Upper lobe of left lung (tissue), 6 donors: Measurements from ENCODE around the gene KIF1A. TPM values are rescaled to one million over a fixed set of nuclear protein-coding genes. Genes with fewer than 3 reads are reported as not detected.
"Not testable (repeated sequence)": the region's sequence is repeated elsewhere in the genome, so short reads cannot be mapped to it uniquely, and the experiment has no call there.

Experiments
- ATAC-seq, 2 donors: fragments of 200-7000 bp; cut with Tn5 transposase; one replicate each; pipeline ENCODE4 v1.9.1; 2022; ENCODE audit warnings: mild to moderate bottlenecking in 2 of 2, moderate library complexity in 2 of 2; ENCODE audit not compliant: low FRiP score in 2 of 2
- DNase-seq, 2 donors: peaks; one replicate each; pipeline ENCODE4 v3.0.0-alpha.2; 2019 to 2020
- H3K27ac ChIP-seq, 4 donors: fragments of 200-600 bp; sonication (generic); one replicate each; pipeline ENCODE4 v1.5.1; 2016 to 2019
- H3K27me3 ChIP-seq, 4 donors: fragments of 200-600 bp; sonication (generic); one replicate each; pipeline ENCODE4 v1.5.1; 2017 to 2019
- H3K36me3 ChIP-seq, 4 donors: fragments of 200-600 bp; sonication (generic); one replicate each; pipeline ENCODE4 v1.5.1; 2016 to 2019
- H3K4me1 ChIP-seq, 4 donors: fragments of 200-600 bp; sonication (generic); one replicate each; pipeline ENCODE4 v1.5.1; 2018 to 2019
- H3K4me3 ChIP-seq, 4 donors: fragments of 200-600 bp; sonication (generic); one replicate each; pipeline ENCODE4 v1.5.1; 2017 to 2019; ENCODE audit warnings: mild to moderate bottlenecking in 2 of 4, moderate library complexity in 1 of 4
- H3K9me3 ChIP-seq, 4 donors: fragments of 200-600 bp; sonication (generic); one replicate each; pipeline ENCODE4 v1.5.1; 2018 to 2019
- EP300 ChIP-seq, 4 donors: sonication (generic); formaldehyde crosslinking; IDR thresholded peaks; one replicate each; pipeline ENCODE4 v1.5.1; 2017; ENCODE audit warnings: antibody characterized with exemption in 4 of 4, control low read depth in 2 of 4
- POLR2A ChIP-seq, 4 donors: fragments of 450-650 bp; IDR thresholded peaks; one replicate each; pipeline ENCODE4 v1.5.1; 2016 to 2017; ENCODE audit warnings: antibody characterized with exemption in 4 of 4, mild to moderate bottlenecking in 2 of 4
- POLR2AphosphoS5 ChIP-seq, 2 donors: sonication (generic); formaldehyde crosslinking; IDR thresholded peaks; one replicate each; pipeline ENCODE4 v1.5.1; 2017; ENCODE audit warnings: antibody characterized with exemption in 2 of 2
- WGBS, 2 donors: methylation state at CpG; one replicate each; pipeline ENCODE4 v1.1.5; 2017 to 2018; 5-methylcytosine and 5-hydroxymethylcytosine counted together
- total RNA-seq, 6 donors: library from RNA; depleted of rRNA in 4 of 6; stranded (reverse); fragments of >200 nt in 4 of 6; gene quantifications; one replicate each; pipeline versions ENCODE4 v1.1.0 to v1.2.1, GENCODE V29; 2016 to 2021
- TF ChIP-seq, protein P1 (sequence below), 6 experiments: fragments of 450-650 bp in 4 of 6; fragments of 200-600 bp in 2 of 6; sonication (generic) in 2 of 6; IDR thresholded peaks; one replicate each; pipeline ENCODE4 v1.5.1; 2016 to 2019; ENCODE audit warnings: antibody characterized with exemption in 6 of 6
- donor health status: DM: no; HTN: no; CAD: no; lungs with moderate emphysema.
- donor health status: DM: no; HTN: yes; CAD: no; lungs with severe emphysema.

The KIF1A gene
- total RNA-seq, 6 donors from 2014 or later, result 0.15 to 1.2 (median 0.35) TPM; not detected in 2

DNA sequence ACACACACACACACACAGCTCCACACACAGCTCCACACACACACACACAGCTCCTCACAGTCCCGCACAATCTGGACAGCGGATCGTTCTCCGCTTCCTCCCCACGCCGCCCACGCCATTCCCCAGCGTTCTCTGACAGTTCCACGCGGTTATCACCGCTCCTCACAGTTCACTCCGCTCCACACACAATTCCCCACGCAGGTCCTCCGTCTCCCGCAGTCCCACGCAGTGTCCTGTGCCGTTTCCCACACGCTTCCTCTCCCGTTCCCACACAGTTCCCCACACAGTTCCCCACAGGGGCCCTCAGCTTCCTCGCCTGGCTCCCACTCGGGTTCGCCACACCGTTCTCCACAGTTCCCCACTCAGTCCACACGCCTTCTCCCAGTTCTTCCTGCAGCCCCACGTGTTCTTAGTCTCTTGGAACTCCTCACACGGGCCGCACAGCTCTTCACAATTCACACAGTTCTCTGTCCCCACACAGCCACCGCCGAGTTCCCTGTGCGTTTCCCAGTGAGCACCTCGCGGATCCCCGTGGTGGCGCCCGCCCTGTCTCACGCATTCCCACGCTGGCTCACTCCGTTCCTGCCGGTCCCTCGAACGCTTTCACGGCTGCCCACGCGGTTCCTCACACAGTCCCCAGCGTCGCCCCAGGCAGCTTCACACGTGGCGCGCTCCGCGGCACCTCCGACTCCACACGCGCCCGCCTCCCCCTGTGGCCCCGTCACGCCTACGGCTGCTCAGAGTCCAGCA is 38.4 kb downstream of the KIF1A start:
- H3K27me3 ChIP-seq, result no peaks in the 10 kb centered on the region
- no peaks in the 10 kb centered on the region for H3K36me3 ChIP-seq
- TF ChIP-seq, protein P1, sequence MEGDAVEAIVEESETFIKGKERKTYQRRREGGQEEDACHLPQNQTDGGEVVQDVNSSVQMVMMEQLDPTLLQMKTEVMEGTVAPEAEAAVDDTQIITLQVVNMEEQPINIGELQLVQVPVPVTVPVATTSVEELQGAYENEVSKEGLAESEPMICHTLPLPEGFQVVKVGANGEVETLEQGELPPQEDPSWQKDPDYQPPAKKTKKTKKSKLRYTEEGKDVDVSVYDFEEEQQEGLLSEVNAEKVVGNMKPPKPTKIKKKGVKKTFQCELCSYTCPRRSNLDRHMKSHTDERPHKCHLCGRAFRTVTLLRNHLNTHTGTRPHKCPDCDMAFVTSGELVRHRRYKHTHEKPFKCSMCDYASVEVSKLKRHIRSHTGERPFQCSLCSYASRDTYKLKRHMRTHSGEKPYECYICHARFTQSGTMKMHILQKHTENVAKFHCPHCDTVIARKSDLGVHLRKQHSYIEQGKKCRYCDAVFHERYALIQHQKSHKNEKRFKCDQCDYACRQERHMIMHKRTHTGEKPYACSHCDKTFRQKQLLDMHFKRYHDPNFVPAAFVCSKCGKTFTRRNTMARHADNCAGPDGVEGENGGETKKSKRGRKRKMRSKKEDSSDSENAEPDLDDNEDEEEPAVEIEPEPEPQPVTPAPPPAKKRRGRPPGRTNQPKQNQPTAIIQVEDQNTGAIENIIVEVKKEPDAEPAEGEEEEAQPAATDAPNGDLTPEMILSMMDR (IDR thresholded peaks at IDR 0.05), result no peak
- TF ChIP-seq POLR2AphosphoS5 (IDR thresholded peaks at IDR 0.05) (no peak), POLR2A (IDR thresholded peaks at IDR 0.05) (no peak), EP300 (IDR thresholded peaks at IDR 0.05) (no peak)
- H3K27ac ChIP-seq, result no peak overlapping the region
- H3K4me1 ChIP-seq, result no peaks in the 10 kb centered on the region
- no peaks in the 10 kb centered on the region for H3K9me3 ChIP-seq
- no peak overlapping the region for H3K4me3 ChIP-seq
- no peak for ATAC-seq
- WGBS, 2 donors, result 88 to 90% methylated on average over 58 of the region's 58 CpGs
- DNase-seq, result peak in 1 of 2 donors; percentile 79

DNA sequence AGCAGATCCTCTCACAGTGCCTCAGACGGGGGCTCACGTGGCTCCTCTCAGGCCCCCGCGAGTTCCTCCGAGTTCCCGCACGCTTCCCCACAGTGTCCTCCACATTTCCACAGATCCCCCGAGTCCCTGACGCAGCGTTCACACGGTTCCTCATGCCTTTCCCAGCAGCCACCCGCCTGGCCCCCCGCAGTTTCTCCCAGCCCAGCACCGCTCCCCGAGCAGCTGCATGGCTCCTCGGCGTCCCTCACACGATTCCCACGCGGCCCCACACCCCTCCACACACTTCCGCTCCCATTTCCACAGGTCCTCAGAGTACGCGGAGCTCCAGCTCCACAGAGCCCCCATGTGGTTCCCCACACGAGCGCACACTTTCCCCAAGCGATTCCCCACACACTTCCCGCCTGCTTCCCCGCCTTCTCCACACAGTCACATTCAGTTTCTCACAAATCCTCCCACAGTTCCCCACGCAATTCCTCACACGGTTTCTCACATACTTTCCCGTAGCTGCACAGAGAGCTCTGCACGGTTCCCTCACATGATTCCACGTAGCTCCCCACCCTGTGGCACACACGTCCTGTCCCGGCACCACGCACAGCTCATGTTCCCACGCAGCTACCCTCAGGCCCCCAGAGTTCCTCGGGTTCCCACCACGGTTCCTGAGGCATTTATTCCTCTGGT is 39.9 kb downstream of the KIF1A start:
- Histone ChIP-seq H3K27me3 (no peaks in the 10 kb centered on the region), H3K4me1 (no peaks in the 10 kb centered on the region), H3K9me3 (no peaks in the 10 kb centered on the region), H3K4me3 (no peak overlapping the region), H3K27ac (no peak overlapping the region), H3K36me3 (no peaks in the 10 kb centered on the region)
- 67 to 71% methylated on average over 39 of the region's 39 CpGs for WGBS, 2 donors
- TF ChIP-seq, protein P1 (IDR thresholded peaks at IDR 0.05), result no peak
- no peak for TF ChIP-seq POLR2AphosphoS5 (IDR thresholded peaks at IDR 0.05)
- no peak for TF ChIP-seq POLR2A (IDR thresholded peaks at IDR 0.05)
- no peak for TF ChIP-seq EP300 (IDR thresholded peaks at IDR 0.05)
- peak in 1 of 2 donors; percentile 57 for DNase-seq
- ATAC-seq, result no peak

DNA sequence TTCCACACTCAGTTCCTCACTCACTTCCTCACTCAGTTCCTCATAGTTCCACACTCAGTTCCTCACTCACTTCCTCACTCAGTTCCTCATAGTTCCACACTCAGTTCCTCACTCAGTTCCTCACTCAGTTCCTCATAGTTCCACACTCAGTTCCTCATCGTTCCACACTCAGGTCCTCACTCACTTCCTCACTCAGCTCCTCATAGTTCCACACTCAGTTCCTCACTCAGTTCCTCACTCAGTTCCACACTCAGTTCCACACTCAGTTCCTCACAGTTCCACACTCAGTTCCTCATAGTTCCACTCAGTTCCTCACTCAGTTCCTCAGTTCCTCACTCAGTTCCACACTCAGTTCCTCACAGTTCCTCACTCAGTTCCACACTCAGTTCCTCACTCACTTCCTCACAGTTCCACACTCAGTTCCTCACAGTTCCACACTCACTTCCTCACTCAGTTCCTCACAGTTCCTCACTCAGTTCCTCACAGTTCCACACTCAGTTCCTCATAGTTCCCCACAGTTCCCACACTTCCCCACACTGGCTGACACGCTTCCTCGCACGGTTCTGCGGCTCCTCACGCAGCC is 40.7 kb downstream of the KIF1A start:
- not testable (repeated sequence) for H3K27ac ChIP-seq, H3K4me3 ChIP-seq, DNase-seq, H3K4me1 ChIP-seq, H3K36me3 ChIP-seq, H3K27me3 ChIP-seq, H3K9me3 ChIP-seq, ATAC-seq
- 83 to 87% methylated on average over 6 of the region's 6 CpGs for WGBS, 2 donors

DNA sequence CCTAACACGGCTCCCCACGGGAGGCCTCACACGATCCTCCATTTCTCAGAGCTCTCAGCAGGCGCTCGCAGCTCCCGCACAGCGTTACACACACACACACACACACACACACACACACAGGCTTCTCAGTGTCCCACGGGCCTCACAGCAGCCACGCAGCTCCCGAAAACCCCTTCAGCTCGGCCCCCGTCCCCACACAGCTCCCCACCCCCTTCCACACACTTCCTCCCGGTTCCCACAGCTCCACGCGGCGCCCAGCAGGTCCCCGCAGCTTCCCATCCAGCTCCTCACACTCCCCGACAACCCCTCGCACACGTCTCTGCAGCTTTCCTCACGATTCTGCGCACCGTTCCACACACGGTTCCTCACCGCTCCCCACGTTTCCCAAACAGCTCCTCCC is 41.6 kb downstream of the KIF1A start:
- ATAC-seq, result no peak
- DNase-seq, result peak in 1 of 2 donors; percentile 40
- Histone ChIP-seq H3K4me1 (no peaks in the 10 kb centered on the region), H3K36me3 (no peaks in the 10 kb centered on the region), H3K9me3 (no peaks in the 10 kb centered on the region), H3K4me3 (no peak overlapping the region), H3K27me3 (no peaks in the 10 kb centered on the region), H3K27ac (no peak overlapping the region)
- WGBS, 2 donors, result 80 to 81% methylated on average over 26 of the region's 26 CpGs
- TF ChIP-seq, protein P1 (IDR thresholded peaks at IDR 0.05), result no peak
- TF ChIP-seq POLR2AphosphoS5 (IDR thresholded peaks at IDR 0.05) (no peak), EP300 (IDR thresholded peaks at IDR 0.05) (no peak), POLR2A (IDR thresholded peaks at IDR 0.05) (no peak)

DNA sequence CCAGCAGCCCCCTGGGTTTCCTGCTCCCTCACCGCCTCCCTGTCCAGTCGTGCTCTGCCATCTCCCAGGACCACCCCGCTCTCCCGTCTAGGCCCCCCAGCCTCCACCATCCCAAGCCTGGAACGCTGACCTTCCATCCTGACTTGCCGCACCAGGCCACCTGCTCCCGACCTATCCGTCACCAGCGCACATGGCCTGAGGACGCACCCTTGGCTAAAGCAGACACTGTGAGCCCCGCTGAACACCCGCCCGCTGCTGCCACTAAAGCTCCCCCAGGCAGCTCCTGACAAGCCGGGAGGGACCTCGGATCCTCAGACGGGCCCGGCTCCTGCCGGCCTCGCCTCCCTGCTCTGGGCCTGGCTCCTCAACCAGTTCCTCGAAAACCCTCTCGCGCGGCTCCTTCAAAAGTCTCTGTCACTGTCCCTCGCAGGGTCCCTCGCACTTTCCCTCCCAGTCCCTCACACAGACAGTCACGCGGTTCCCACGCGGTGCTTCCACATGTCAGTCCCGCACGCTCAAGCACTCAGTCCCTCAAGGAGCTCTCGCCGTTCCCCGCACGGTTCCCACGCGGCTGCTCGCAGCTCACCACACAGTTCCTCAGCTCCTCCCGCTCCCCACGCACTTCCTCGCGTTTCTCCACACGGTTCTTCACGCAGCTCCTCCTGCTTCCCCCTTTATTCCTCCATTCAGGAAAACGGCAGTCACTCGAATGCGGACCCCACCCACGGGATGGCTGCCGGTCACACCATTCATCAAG is 42.4 kb downstream of the KIF1A start:
- ATAC-seq, result no peak
- TF ChIP-seq POLR2A (IDR thresholded peaks at IDR 0.05) (no peak), POLR2AphosphoS5 (IDR thresholded peaks at IDR 0.05) (no peak), EP300 (IDR thresholded peaks at IDR 0.05) (no peak)
- TF ChIP-seq, protein P1 (IDR thresholded peaks at IDR 0.05), result no peak
- H3K27me3 ChIP-seq, result no peaks in the 10 kb centered on the region
- H3K4me3 ChIP-seq, result no peak overlapping the region
- peak in 1 of 2 donors; percentile 70 for DNase-seq
- WGBS, 2 donors, result 90 to 91% methylated on average over 49 of the region's 49 CpGs
- H3K9me3 ChIP-seq, result no peaks in the 10 kb centered on the region
- H3K36me3 ChIP-seq, result no peaks in the 10 kb centered on the region
- H3K4me1 ChIP-seq, result no peaks in the 10 kb centered on the region
- H3K27ac ChIP-seq, result no peak overlapping the region
